H1 (cell line): Measurements from ENCODE around the gene FASLG. TPM values are rescaled to one million over a fixed set of nuclear protein-coding genes. Genes with fewer than 3 reads are reported as not detected.

Source experiments
- CTCF ChIA-PET: fragments of 300-600 bp; sonication (Branson Sonifier 250); formaldehyde crosslinking; loops from one replicate; lab custom pipeline; 2021; ENCODE audit not compliant: partially characterized antibody; lab: Charles Lee
- POLR2A ChIA-PET: fragments of 300-600 bp; sonication (Branson Sonifier 250); formaldehyde crosslinking; loops from one replicate; lab custom pipeline; 2021; ENCODE audit warnings: inconsistent platforms; ENCODE audit not compliant: partially characterized antibody; lab: Charles Lee
- DNase-seq, 2 experiments: peaks; one replicate each; pipeline versions ENCODE4 v3.0.0 to v3.0.0-alpha.2; 2010 to 2022; ENCODE audit warnings: low spot score in 2 of 2, low read depth in 1 of 2, mixed read lengths in 1 of 2
- FAIRE-seq: peaks from 2 replicates; lab custom pipeline; 2011; peaks lifted over from hg19 to GRCh38; lab: Jason Lieb, UNC
- H2AFZ ChIP-seq: 2 replicates; pipeline ENCODE4 v1.8.1; 2012; ENCODE audit warnings: low read length, inconsistent platforms
- H2AK5ac ChIP-seq: 2 replicates; pipeline ENCODE4 v1.6.1; 2013; ENCODE audit warnings: low read depth, low read length
- H2BK120ac ChIP-seq: replicated peaks from 2 replicates; pipeline ENCODE3; 2013; ENCODE audit warnings: low read depth, low read length, inconsistent platforms
- H2BK12ac ChIP-seq: 2 replicates; pipeline ENCODE4 v1.6.1; 2013; ENCODE audit warnings: low read depth, low read length
- H2BK15ac ChIP-seq: 2 replicates; pipeline ENCODE4 v1.6.1; 2013; ENCODE audit warnings: low read length
- H2BK20ac ChIP-seq: 2 replicates; pipeline ENCODE4 v1.6.1; 2013; ENCODE audit warnings: low read length
- H2BK5ac ChIP-seq: 2 replicates; pipeline ENCODE4 v1.6.1; 2013; ENCODE audit warnings: low read depth, low read length
- H3K14ac ChIP-seq: 2 replicates; pipeline ENCODE4 v1.6.1; 2013; ENCODE audit warnings: inconsistent platforms; ENCODE audit not compliant: insufficient read length
- H3K18ac ChIP-seq: 2 replicates; pipeline ENCODE4 v1.6.1; 2013; ENCODE audit warnings: low read length; ENCODE audit errors: extremely low read depth
- H3K23ac ChIP-seq: 2 replicates; pipeline ENCODE4 v1.6.1; 2013; ENCODE audit warnings: inconsistent platforms; ENCODE audit not compliant: insufficient read length
- H3K23me2 ChIP-seq: 2 replicates; pipeline ENCODE4 v1.6.1; 2013; ENCODE audit warnings: low read depth, low read length
- H3K27ac ChIP-seq: 2 replicates; pipeline ENCODE4 v1.6.1; 2011; ENCODE audit warnings: low read depth, low read length, inconsistent platforms
- H3K27me3 ChIP-seq, 4 experiments: replicated peaks in 1 of 4; 1 replicate in 1 of 4; 2 replicates in 3 of 4; pipeline versions ENCODE4 v1.6.1 to v1.8.1; 2011 to 2013; ENCODE audit warnings: low read length in 3 of 4, mild to moderate bottlenecking in 3 of 4, inconsistent platforms in 2 of 4, mixed read lengths in 2 of 4, moderate library complexity in 1 of 4; ENCODE audit not compliant: control insufficient read depth in 3 of 4, insufficient read depth in 3 of 4; ENCODE audit errors: extremely low read depth in 1 of 4
- H3K36me3 ChIP-seq, 4 experiments: 2 replicates each; pipeline versions ENCODE4 v1.6.1 to v1.8.1; 2011 to 2013; ENCODE audit warnings: mild to moderate bottlenecking in 4 of 4, low read length in 3 of 4, moderate library complexity in 2 of 4, control low read depth in 1 of 4, inconsistent platforms in 1 of 4; ENCODE audit not compliant: insufficient read depth in 4 of 4, control insufficient read depth in 2 of 4
- H3K4ac ChIP-seq: replicated peaks from 2 replicates; pipeline ENCODE3; 2013; ENCODE audit warnings: low read length, low read depth, mixed read lengths, inconsistent platforms; ENCODE audit not compliant: insufficient read length
- H3K4me1 ChIP-seq, 4 experiments: replicated peaks in 1 of 4; 1 replicate in 1 of 4; 2 replicates in 3 of 4; pipeline versions ENCODE4 v1.6.1 to v1.8.1; 2011 to 2013; ENCODE audit warnings: low read length in 3 of 4, inconsistent platforms in 2 of 4, mixed read lengths in 1 of 4; ENCODE audit not compliant: insufficient read depth in 4 of 4, control insufficient read depth in 3 of 4
- H3K4me2 ChIP-seq, 2 experiments: 2 replicates each; pipeline versions ENCODE4 v1.6.1 to v1.8.1; 2011 to 2013; ENCODE audit warnings: low read depth in 2 of 2, low read length in 2 of 2, control low read depth in 1 of 2, inconsistent platforms in 1 of 2, mild to moderate bottlenecking in 1 of 2; ENCODE audit not compliant: insufficient read depth in 1 of 2
- H3K4me3 ChIP-seq, 4 experiments: fragments of 200-600, 300-600 bp in 1 of 4; sonication (generic), shearing (Covaris generic), sonication (Bioruptor Twin) in 1 of 4; 2 replicates each; pipeline versions ENCODE4 v1.5.1 to v1.8.1; 2011 to 2016; ENCODE audit warnings: low read length in 4 of 4, low read depth in 3 of 4, control low read depth in 2 of 4, inconsistent platforms in 2 of 4, mild to moderate bottlenecking in 2 of 4, mixed read lengths in 1 of 4, moderate library complexity in 1 of 4; ENCODE audit not compliant: insufficient read depth in 2 of 4; ENCODE audit errors: extremely low read depth in 1 of 4
- H3K56ac ChIP-seq: replicated peaks from 2 replicates; pipeline ENCODE3; 2013; ENCODE audit warnings: low read depth, mild to moderate bottlenecking, mixed read lengths, low read length, inconsistent platforms; ENCODE audit not compliant: insufficient read length
- H3K79me1 ChIP-seq: 2 replicates; pipeline ENCODE4 v1.6.1; 2013; ENCODE audit warnings: low read depth, low read length, control low read depth
- H3K79me2 ChIP-seq, 2 experiments: 2 replicates each; pipeline versions ENCODE4 v1.6.1 to v1.8.1; 2012 to 2013; ENCODE audit warnings: low read length in 2 of 2, mild to moderate bottlenecking in 2 of 2, inconsistent platforms in 1 of 2; ENCODE audit not compliant: insufficient read depth in 2 of 2, control insufficient read depth in 1 of 2
- H3K9ac ChIP-seq, 4 experiments: replicated peaks in 1 of 4; 1 replicate in 1 of 4; 2 replicates in 3 of 4; pipeline versions ENCODE4 v1.6.1 to v1.8.1; 2011 to 2013; ENCODE audit warnings: low read depth in 3 of 4, low read length in 3 of 4, control low read depth in 2 of 4, mild to moderate bottlenecking in 2 of 4, moderate library complexity in 2 of 4, inconsistent platforms in 1 of 4; ENCODE audit errors: extremely low read depth in 1 of 4
- H3K9me3 ChIP-seq, 2 experiments: 2 replicates each; pipeline versions ENCODE4 v1.6.1 to v1.8.1; 2012 to 2013; ENCODE audit warnings: mild to moderate bottlenecking in 2 of 2, moderate library complexity in 2 of 2, control low read depth in 1 of 2, inconsistent platforms in 1 of 2, low read depth in 1 of 2, low read length in 1 of 2, mixed read lengths in 1 of 2; ENCODE audit not compliant: insufficient read depth in 2 of 2
- H4K20me1 ChIP-seq, 2 experiments: replicated peaks in 1 of 2; 2 replicates each; pipeline versions ENCODE3 to v1.8.1; 2011 to 2013; ENCODE audit warnings: inconsistent platforms in 2 of 2, low read length in 2 of 2, mild to moderate bottlenecking in 1 of 2; ENCODE audit not compliant: insufficient read depth in 2 of 2, control insufficient read depth in 1 of 2
- H4K5ac ChIP-seq: 2 replicates; pipeline ENCODE4 v1.6.1; 2013; ENCODE audit warnings: low read length, low read depth, mixed read lengths, inconsistent platforms; ENCODE audit not compliant: insufficient read length
- H4K8ac ChIP-seq: 2 replicates; pipeline ENCODE4 v1.8.0; 2013; ENCODE audit warnings: mild to moderate bottlenecking, moderate library complexity, low read length, inconsistent platforms; ENCODE audit not compliant: insufficient read depth; ENCODE audit errors: extremely low read depth
- H4K91ac ChIP-seq: replicated peaks from 2 replicates; pipeline ENCODE3; 2013; ENCODE audit warnings: low read length, mixed read lengths, inconsistent platforms; ENCODE audit not compliant: insufficient read length
- ASH2L ChIP-seq: fragments of 200-600, 300-600 bp; sonication (generic); IDR thresholded peaks from one replicate; pipeline ENCODE4 v1.7.1; 2017; ENCODE audit warnings: low read length
- BRCA1 ChIP-seq: IDR thresholded peaks from 2 replicates; pipeline ENCODE4 v1.6.1; 2012; ENCODE audit warnings: low read depth, low read length, improper control_type of control experiment
- CBX5 ChIP-seq: fragments of 300-800, 300-1000 bp; sonication (generic); IDR thresholded peaks from 2 replicates; pipeline ENCODE4 v1.7.1; 2016; ENCODE audit warnings: antibody characterized with exemption, low read length, low read depth
- CREB1 ChIP-seq: IDR thresholded peaks from 2 replicates; pipeline ENCODE4 v1.6.1; 2012; ENCODE audit warnings: inconsistent platforms
- EGR1 ChIP-seq: IDR thresholded peaks from 2 replicates; pipeline ENCODE4 v1.6.1; 2011; ENCODE audit warnings: low read depth, low read length, borderline replicate concordance
- WGBS, 2 experiments: shearing (Covaris generic) in 1 of 2; methylation state at CpG; one replicate each; pipeline versions ENCODE4 v1.1.6 to v1.1.7; 2013 to 2015; ENCODE audit warnings: low lambda C conversion rate in 2 of 2, mixed read lengths in 2 of 2, inconsistent platforms in 1 of 2, low coverage in 1 of 2, missing lambda C conversion rate in 1 of 2; ENCODE audit not compliant: insufficient replicate concordance in 2 of 2, insufficient coverage in 1 of 2, insufficient read length in 1 of 2; ENCODE audit errors: extremely low coverage in 1 of 2, missing lambda C conversion rate in 1 of 2; 5-methylcytosine and 5-hydroxymethylcytosine counted together
- polyA plus RNA-seq, 7 experiments: library from polyadenylated mRNA; depleted of rRNA in 3 of 7; stranded (reverse) in 5 of 7; unstranded in 2 of 7; fragments of >200 nt in 5 of 7; fragments of 200-250 nt in 2 of 7; gene quantifications; 1 replicate in 5 of 7; 2 replicates in 1 of 7; 4 replicates in 1 of 7; pipeline versions ENCODE4 v1.2.1 to v1.2.3, GENCODE V29; 2011 to 2013; ENCODE audit warnings: missing spikeins in 2 of 7, mixed read lengths in 2 of 7
- total RNA-seq: library from RNA; stranded (reverse); fragmentation: NEBNext Ultra II Directional; extraction: Animal tissue kit (Norgen Biotek cat#: 25700); gene quantifications from 2 replicates; pipeline ENCODE4 v1.2.1, GENCODE V29; 2021
- TF ChIP-seq, protein P1 (sequence below): IDR thresholded peaks from 2 replicates; pipeline ENCODE4 v1.6.1; 2011; ENCODE audit warnings: low read depth, mild to moderate bottlenecking, low read length; ENCODE audit not compliant: insufficient read depth

Gene FASLG
- total and polyA plus RNA-seq, 2 of the 8 experiments (the other 6 are each of a cell fraction or from before 2014, with no cell fraction given): not detected

DNA sequence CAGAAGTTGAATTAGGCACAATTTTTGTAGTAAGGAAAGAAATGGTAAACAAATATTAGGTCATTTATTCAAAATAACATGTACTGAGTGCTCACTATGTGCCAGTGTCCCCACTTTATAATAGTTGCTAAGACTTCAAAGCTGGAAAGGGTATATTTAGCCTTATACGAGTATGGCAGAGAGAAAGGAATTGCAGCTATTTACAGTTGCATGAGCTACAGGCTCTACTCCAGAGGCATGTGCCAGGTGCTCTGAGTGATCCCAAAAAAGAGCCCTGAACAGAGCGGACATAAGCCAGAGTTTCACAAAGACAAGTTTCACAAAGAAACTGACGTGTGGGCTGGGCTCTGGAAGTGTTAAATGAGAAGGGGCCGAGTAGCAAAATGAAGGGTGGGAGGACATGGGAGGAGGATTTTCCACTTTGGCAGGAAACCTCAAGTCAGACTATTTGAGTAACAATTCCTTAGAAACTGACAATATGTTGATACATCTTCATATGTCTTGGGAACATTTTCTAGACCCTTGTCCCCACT is 40.9 kb downstream of the FASLG start:
- no peak overlapping the region for H2BK20ac ChIP-seq
- H2BK15ac ChIP-seq: no peak overlapping the region
- no peak overlapping the region for H3K4ac ChIP-seq
- H3K9ac ChIP-seq: no peak overlapping the region
- H4K20me1 ChIP-seq: no peaks in the 10 kb centered on the region
- TF ChIP-seq BRCA1 (no peak), ASH2L (no peak), CBX5 (no peak), CREB1 (no peak), EGR1 (no peak)
- TF ChIP-seq, protein P1, sequence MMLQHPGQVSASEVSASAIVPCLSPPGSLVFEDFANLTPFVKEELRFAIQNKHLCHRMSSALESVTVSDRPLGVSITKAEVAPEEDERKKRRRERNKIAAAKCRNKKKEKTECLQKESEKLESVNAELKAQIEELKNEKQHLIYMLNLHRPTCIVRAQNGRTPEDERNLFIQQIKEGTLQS: no peak
- no peak overlapping the region for H2BK5ac ChIP-seq
- H2BK12ac ChIP-seq: no peak overlapping the region
- H3K4me3 ChIP-seq: no peak overlapping the region
- FAIRE-seq: no peak
- no peak overlapping the region for H3K56ac ChIP-seq
- 89% methylated on average over 4 of the region's 4 CpGs; no CpG with 5 or more reads in 1 of the 2 experiments for WGBS, 2 experiments
- no peak overlapping the region for H4K8ac ChIP-seq
- peaks cover 0 to 2% (median 0%) of the 10 kb centered on the region in 4 experiments; a peak in 2 of 7 replicates for H3K4me1 ChIP-seq
- H3K23me2 ChIP-seq: no peaks in the 10 kb centered on the region; the same call in 1 of the 2 replicates
- no peaks in the 10 kb centered on the region for H3K9me3 ChIP-seq
- H4K91ac ChIP-seq: no peak overlapping the region
- no peak overlapping the region for H2BK120ac ChIP-seq
- no peak overlapping the region; the same call in 1 of the 2 replicates for H3K27ac ChIP-seq
- POLR2A ChIA-PET: no interaction called here
- no peaks in the 10 kb centered on the region for H3K79me1 ChIP-seq
- H2AFZ ChIP-seq: no peak overlapping the region
- no peak overlapping the region for H3K4me2 ChIP-seq
- H3K23ac ChIP-seq: no peak overlapping the region
- no peak overlapping the region for H4K5ac ChIP-seq
- H3K14ac ChIP-seq: no peak overlapping the region
- DNase-seq: no peak
- no peak overlapping the region for H2AK5ac ChIP-seq
- CTCF ChIA-PET: interaction anchor here (0.7 to 1.3 kb wide), 4 partner anchors 17 to 110 kb away, joined by 3 to 6 read pairs (median 3); no protein-coding TSS in a partner anchor
- H3K79me2 ChIP-seq: no peaks in the 10 kb centered on the region
- no peaks in the 10 kb centered on the region for H3K27me3 ChIP-seq
- H3K18ac ChIP-seq: no peak overlapping the region
- no peaks in the 10 kb centered on the region for H3K36me3 ChIP-seq
